Peyer's patch (tissue), 4 donors: ENCODE results near the gene ADAM23. TPM values are rescaled to one million over a fixed set of nuclear protein-coding genes. Genes with fewer than 3 reads are reported as not detected.

Experiments
- DNase-seq, 3 donors: peaks; one replicate each; pipeline ENCODE4 v3.0.0-alpha.2; 2017 to 2019
- H3K27ac ChIP-seq, 4 donors: fragments of 200-600 bp; sonication (generic); one replicate each; pipeline ENCODE4 v1.5.1; 2016 to 2019
- H3K27me3 ChIP-seq, 2 donors: fragments of 200-600 bp; sonication (generic); one replicate each; pipeline ENCODE4 v1.5.1; 2019
- H3K36me3 ChIP-seq, 3 donors: fragments of 200-600 bp; sonication (generic); one replicate each; pipeline ENCODE4 v1.5.1; 2016 to 2019
- H3K4me1 ChIP-seq, 4 donors: fragments of 200-600 bp; sonication (generic); one replicate each; pipeline ENCODE4 v1.5.1; 2016 to 2019
- H3K4me3 ChIP-seq, 4 donors: fragments of 200-600 bp; sonication (generic); 1 replicate in 3 of 4; 2 replicates in 1 of 4; pipeline ENCODE4 v1.5.1; 2016 to 2019; ENCODE audit warnings: mild to moderate bottlenecking in 1 of 4
- H3K9me3 ChIP-seq, 4 donors: fragments of 200-600 bp; sonication (generic); one replicate each; pipeline ENCODE4 v1.5.1; 2016 to 2019; ENCODE audit warnings: mild to moderate bottlenecking in 1 of 4
- CTCF ChIP-seq, 6 experiments: fragments of 450-650 bp in 4 of 6; fragments of 200-600 bp in 2 of 6; sonication (generic) in 1 of 6; IDR thresholded peaks; one replicate each; pipeline ENCODE4 v1.5.1; 2017 to 2019; ENCODE audit warnings: antibody characterized with exemption in 6 of 6, mild to moderate bottlenecking in 3 of 6, moderate library complexity in 1 of 6
- POLR2A ChIP-seq, 2 donors: fragments of 450-650 bp; IDR thresholded peaks; one replicate each; pipeline ENCODE4 v1.5.1; 2017; ENCODE audit warnings: antibody characterized with exemption in 2 of 2, mild to moderate bottlenecking in 2 of 2, moderate library complexity in 2 of 2
- total RNA-seq, 4 donors: library from RNA; depleted of rRNA; stranded (reverse); fragments of >200 nt; gene quantifications; one replicate each; pipeline ENCODE4 v1.1.0, GENCODE V29; 2016

The ADAM23 gene
- total RNA-seq, 4 donors from 2014 or later, result 0.47 to 2.5 (median 1.4) TPM

- Histone ChIP-seq H3K27me3 (no peaks in the 10 kb centered on the region), H3K9me3 (no peaks in the 10 kb centered on the region), H3K27ac (no peak overlapping the region), H3K4me1 (no peaks in the 10 kb centered on the region), H3K4me3 (no peak overlapping the region), H3K36me3 (no peaks in the 10 kb centered on the region)
- DNase-seq, result no peak
- TF ChIP-seq CTCF (IDR thresholded peaks at IDR 0.05), result no peak
- TF ChIP-seq POLR2A (IDR thresholded peaks at IDR 0.05), result no peak
These were observed 27.6 kb upstream of the ADAM23 start for GRCh38 chr2:206415618-206416243.

DNA sequence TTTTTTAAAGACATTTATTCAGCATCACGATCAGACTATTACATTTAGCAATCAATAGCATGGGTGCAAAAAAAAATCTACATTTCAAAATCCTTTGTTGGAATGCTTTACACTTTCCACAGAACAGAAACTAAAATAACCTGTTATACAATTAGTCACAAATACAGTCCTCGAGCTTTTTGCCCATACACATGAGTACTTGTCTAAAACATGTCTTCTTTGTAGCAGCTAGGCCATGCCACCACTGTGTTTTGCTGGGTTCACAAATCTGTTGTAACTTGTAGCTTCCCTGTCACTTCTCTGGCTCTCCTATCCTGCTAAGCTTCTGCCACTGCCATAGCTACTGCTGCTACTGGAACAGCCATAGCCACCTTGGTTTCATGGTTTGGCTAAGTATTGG, 24.4 kb upstream of the ADAM23 start:
- H3K36me3 ChIP-seq, result no peaks in the 10 kb centered on the region
- DNase-seq, result no peak
- no peak for TF ChIP-seq CTCF (IDR thresholded peaks at IDR 0.05)
- TF ChIP-seq POLR2A (IDR thresholded peaks at IDR 0.05), result no peak
- H3K9me3 ChIP-seq, result no peaks in the 10 kb centered on the region
- H3K4me1 ChIP-seq, result no peaks in the 10 kb centered on the region
- no peaks in the 10 kb centered on the region for H3K27me3 ChIP-seq
- H3K4me3 ChIP-seq, result no peak overlapping the region
- H3K27ac ChIP-seq, result no peak overlapping the region

DNA sequence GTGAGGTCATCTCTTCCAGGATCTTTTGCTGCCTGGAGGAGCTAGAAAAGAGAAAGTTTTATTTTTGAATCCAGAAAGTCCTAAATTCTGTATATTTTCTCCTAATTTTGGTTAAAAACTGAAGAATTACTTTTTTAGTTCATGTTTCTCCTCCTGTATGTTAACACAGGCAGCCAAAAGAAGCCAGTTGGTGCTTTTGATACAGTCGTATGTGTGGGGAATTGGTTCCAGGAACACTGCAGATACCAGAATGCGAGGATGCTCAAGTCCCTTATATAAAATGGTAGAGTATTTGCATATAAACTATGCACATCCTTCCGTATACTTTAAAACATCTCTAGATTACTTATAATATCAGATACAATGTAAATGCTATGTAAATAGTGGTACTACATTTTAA, 22.6 kb upstream of the ADAM23 start:
- DNase-seq, result no peak
- Histone ChIP-seq H3K4me1 (no peaks in the 10 kb centered on the region), H3K9me3 (no peaks in the 10 kb centered on the region), H3K4me3 (no peak overlapping the region), H3K36me3 (no peaks in the 10 kb centered on the region), H3K27me3 (no peaks in the 10 kb centered on the region), H3K27ac (no peak overlapping the region)
- no peak for TF ChIP-seq CTCF (IDR thresholded peaks at IDR 0.05)
- TF ChIP-seq POLR2A (IDR thresholded peaks at IDR 0.05), result no peak

GRCh38 chr2:206422493-206422892, 20.8 kb upstream of the ADAM23 start:
- Histone ChIP-seq H3K27ac (no peak overlapping the region), H3K9me3 (no peaks in the 10 kb centered on the region), H3K4me1 (no peaks in the 10 kb centered on the region), H3K27me3 (no peaks in the 10 kb centered on the region), H3K36me3 (no peaks in the 10 kb centered on the region), H3K4me3 (no peak overlapping the region)
- DNase-seq, result no peak
- TF ChIP-seq CTCF (IDR thresholded peaks at IDR 0.05) (no peak), POLR2A (IDR thresholded peaks at IDR 0.05) (no peak)

GRCh38 chr2:206423147-206423546, 20.2 kb upstream of the ADAM23 start:
- DNase-seq, result no peak
- no peaks in the 10 kb centered on the region for H3K27me3 ChIP-seq
- H3K36me3 ChIP-seq, result no peaks in the 10 kb centered on the region
- no peak for TF ChIP-seq POLR2A (IDR thresholded peaks at IDR 0.05)
- TF ChIP-seq CTCF (IDR thresholded peaks at IDR 0.05), result no peak
- H3K4me3 ChIP-seq, result no peak overlapping the region
- H3K4me1 ChIP-seq, result no peaks in the 10 kb centered on the region
- H3K27ac ChIP-seq, result no peak overlapping the region
- H3K9me3 ChIP-seq, result no peaks in the 10 kb centered on the region

DNA sequence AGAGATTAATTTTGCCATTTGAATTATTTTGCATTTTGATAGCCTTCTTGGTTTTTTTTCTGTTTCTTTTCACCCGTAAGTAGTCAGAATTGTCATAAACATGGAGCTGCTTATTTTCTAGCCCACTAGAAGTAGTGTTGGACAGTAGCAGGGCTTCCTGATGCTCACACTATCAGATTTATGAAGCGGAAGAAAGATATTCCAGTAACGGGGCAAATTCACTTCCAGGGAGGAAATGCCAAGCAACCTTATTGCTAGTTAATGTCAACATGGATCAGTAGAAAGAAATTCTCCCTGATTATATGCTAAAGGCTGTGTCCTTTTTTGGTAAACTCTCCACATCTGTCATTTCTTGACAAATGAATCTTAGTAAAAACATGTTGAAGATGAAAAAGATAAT, 19.2 kb upstream of the ADAM23 start:
- TF ChIP-seq CTCF (IDR thresholded peaks at IDR 0.05), result no peak
- no peak for TF ChIP-seq POLR2A (IDR thresholded peaks at IDR 0.05)
- Histone ChIP-seq H3K36me3 (no peaks in the 10 kb centered on the region), H3K27me3 (no peaks in the 10 kb centered on the region), H3K4me3 (no peak overlapping the region), H3K9me3 (no peaks in the 10 kb centered on the region), H3K27ac (no peak overlapping the region), H3K4me1 (no peaks in the 10 kb centered on the region)
- no peak for DNase-seq
